Neural cell (in vitro differentiated cells): Measurements from ENCODE around the gene DMKN. TPM values are rescaled to one million over a fixed set of nuclear protein-coding genes. Genes with fewer than 3 reads are reported as not detected.

ENCODE experiments used
- H2AFZ ChIP-seq: fragments of 200-600, 300-800 bp; sonication (generic), shearing (Covaris generic); 2 replicates; pipeline ENCODE4 v1.6.0; 2014; ENCODE audit warnings: low read depth, mild to moderate bottlenecking, antibody characterized with exemption, low read length, moderate library complexity
- H3F3A ChIP-seq: fragments of 200-600 bp; shearing (Covaris generic); 2 replicates; pipeline ENCODE4 v1.6.1; 2016; ENCODE audit warnings: mild to moderate bottlenecking, moderate library complexity, mixed read lengths, antibody characterized with exemption, low read length; ENCODE audit not compliant: insufficient read depth, poor library complexity, severe bottlenecking
- H3K27ac ChIP-seq: fragments of 200-600, 300-800 bp; sonication (generic), shearing (Covaris generic); 2 replicates; pipeline ENCODE4 v1.5.1; 2014; ENCODE audit warnings: mild to moderate bottlenecking, low read length, moderate library complexity
- H3K27me3 ChIP-seq: fragments of 300-800, 200-600 bp; sonication (generic), shearing (Covaris generic); 2 replicates; pipeline ENCODE4 v1.6.0; 2014; ENCODE audit warnings: mild to moderate bottlenecking, low read depth, low read length, moderate library complexity; ENCODE audit not compliant: insufficient read depth
- H3K36me3 ChIP-seq: fragments of 300-800, 200-600 bp; sonication (generic), shearing (Covaris generic); 2 replicates; pipeline ENCODE4 v1.5.1; 2014; ENCODE audit warnings: mild to moderate bottlenecking, antibody characterized with exemption, low read length, moderate library complexity; ENCODE audit not compliant: insufficient read depth
- H3K4me2 ChIP-seq: fragments of 300-800, 200-600 bp; sonication (generic), shearing (Covaris generic); 2 replicates; pipeline ENCODE4 v1.6.0; 2014; ENCODE audit warnings: mild to moderate bottlenecking, low read length
- H3K4me3 ChIP-seq: fragments of 300-800, 200-600 bp; sonication (generic), shearing (Covaris generic); 2 replicates; pipeline ENCODE4 v1.5.1; 2014; ENCODE audit warnings: mild to moderate bottlenecking, low read length, moderate library complexity
- H3K79me2 ChIP-seq: fragments of 200-600 bp; shearing (Covaris generic); replicated peaks from 2 replicates; pipeline ENCODE4 v1.6.0; 2014; ENCODE audit warnings: mild to moderate bottlenecking, low read length, moderate library complexity; ENCODE audit not compliant: insufficient read depth
- H3K9ac ChIP-seq: fragments of 300-800, 200-600 bp; sonication (generic), shearing (Covaris generic); 2 replicates; pipeline ENCODE4 v1.6.1; 2016; ENCODE audit warnings: mild to moderate bottlenecking, low read length, mixed read lengths
- H3K9me2 ChIP-seq: fragments of 200-600 bp; shearing (Covaris generic); 2 replicates; pipeline ENCODE4 v1.6.1; 2016; ENCODE audit warnings: mild to moderate bottlenecking, low read length, mixed read lengths; ENCODE audit not compliant: insufficient read depth
- H3K9me3 ChIP-seq: fragments of 200-600, 300-800 bp; sonication (generic), shearing (Covaris generic); 2 replicates; pipeline ENCODE4 v1.6.1; 2016; ENCODE audit warnings: mild to moderate bottlenecking, mixed run types, low read length, moderate library complexity, mixed read lengths
- H4K20me1 ChIP-seq: fragments of 200-600 bp; shearing (Covaris generic); 2 replicates; pipeline ENCODE4 v1.6.1; 2016; ENCODE audit warnings: mild to moderate bottlenecking, mixed run types; ENCODE audit not compliant: insufficient read depth
- CTCF ChIP-seq: fragments of 450-650 bp; IDR thresholded peaks from 2 replicates; pipeline ENCODE4 v1.5.1; 2014; ENCODE audit warnings: antibody characterized with exemption, mild to moderate bottlenecking, moderate library complexity; ENCODE audit not compliant: poor library complexity, severe bottlenecking
- EZH2 ChIP-seq: fragments of 200-600, 300-800 bp; shearing (Covaris generic), sonication (generic); IDR thresholded peaks from 2 replicates; pipeline ENCODE4 v1.6.1; 2014; ENCODE audit warnings: antibody characterized with exemption, low read length, borderline replicate concordance, mild to moderate bottlenecking; ENCODE audit not compliant: insufficient read depth, poor library complexity, severe bottlenecking
- MXI1 ChIP-seq: fragments of 450-650 bp; conservative IDR thresholded peaks from 2 replicates; pipeline ENCODE4 v1.6.1; 2014; ENCODE audit warnings: antibody characterized with exemption, mild to moderate bottlenecking; ENCODE audit not compliant: poor library complexity, severe bottlenecking
- POLR2AphosphoS5 ChIP-seq: IDR thresholded peaks from 2 replicates; pipeline ENCODE4 v1.6.1; 2012
- REST ChIP-seq: IDR thresholded peaks from 2 replicates; pipeline ENCODE4 v1.6.1; 2012; ENCODE audit warnings: borderline replicate concordance
- SMC3 ChIP-seq: fragments of 450-650 bp; conservative IDR thresholded peaks from 2 replicates; pipeline ENCODE4 v1.6.1; 2014; ENCODE audit warnings: antibody characterized with exemption, mild to moderate bottlenecking, moderate library complexity; ENCODE audit not compliant: poor library complexity
- TAF1 ChIP-seq: IDR thresholded peaks from 2 replicates; pipeline ENCODE4 v1.6.1; 2012; ENCODE audit warnings: low read depth
- polyA plus RNA-seq: library from polyadenylated mRNA; depleted of rRNA; stranded (reverse); fragments of >200 nt; gene quantifications from 2 replicates; pipeline ENCODE4 v1.2.3, GENCODE V29; 2014

DMKN gene
- polyA plus RNA-seq, 1 donor from 2014 or later: not detected

- Histone ChIP-seq H3K9ac (no peak overlapping the region), H3K27me3 (no peaks in the 10 kb centered on the region)
- TF ChIP-seq EZH2: no peak
These were observed 27.0 kb upstream of the DMKN start for GRCh38 chr19:35540356-35540927.

GRCh38 chr19:35539850-35540249 is 26.4 kb upstream of the DMKN start:
- Histone ChIP-seq H3K79me2 (peaks cover 4% of the 10 kb centered on the region), H3K9ac (no peak overlapping the region), H3K36me3 (no peaks in the 10 kb centered on the region), H3K9me2 (no peaks in the 10 kb centered on the region), H3K4me2 (no peak overlapping the region), H3F3A (no peaks in the 10 kb centered on the region), H3K9me3 (no peaks in the 10 kb centered on the region), H3K4me3 (no peak overlapping the region), H3K27me3 (no peaks in the 10 kb centered on the region), H3K27ac (no peak overlapping the region), H4K20me1 (no peaks in the 10 kb centered on the region), H2AFZ (no peak overlapping the region)
- TF ChIP-seq SMC3 (no peak), POLR2AphosphoS5 (no peak), TAF1 (no peak), EZH2 (no peak), MXI1 (no peak)

More at GRCh38 chr19:35540356-35540927, 27.0 kb upstream of the DMKN start:
- Histone ChIP-seq H3F3A (no peaks in the 10 kb centered on the region), H3K79me2 (peaks cover 7% of the 10 kb centered on the region), H3K27ac (no peak overlapping the region), H3K4me3 (no peak overlapping the region), H3K36me3 (no peaks in the 10 kb centered on the region), H2AFZ (no peak overlapping the region), H3K4me2 (no peak overlapping the region), H4K20me1 (no peaks in the 10 kb centered on the region), H3K9me3 (no peaks in the 10 kb centered on the region), H3K9me2 (no peaks in the 10 kb centered on the region)

- TF ChIP-seq REST (no peak), TAF1 (no peak), CTCF (no peak), MXI1 (no peak), SMC3 (no peak), POLR2AphosphoS5 (no peak)
- H3K27ac ChIP-seq: no peak overlapping the region
These were observed 25.9 kb upstream of the DMKN start for GRCh38 chr19:35539314-35539713.

More at GRCh38 chr19:35539314-35539713, 25.9 kb upstream of the DMKN start:
- no peak overlapping the region for H3K9ac ChIP-seq
- no peak overlapping the region for H2AFZ ChIP-seq
- H3K27me3 ChIP-seq: no peaks in the 10 kb centered on the region
- no peak overlapping the region for H3K4me2 ChIP-seq
- no peaks in the 10 kb centered on the region for H3K79me2 ChIP-seq
- H4K20me1 ChIP-seq: no peaks in the 10 kb centered on the region
- no peaks in the 10 kb centered on the region for H3K36me3 ChIP-seq
- no peaks in the 10 kb centered on the region for H3K9me2 ChIP-seq
- no peaks in the 10 kb centered on the region for H3K9me3 ChIP-seq
- H3K4me3 ChIP-seq: no peak overlapping the region
- no peaks in the 10 kb centered on the region for H3F3A ChIP-seq
